AG10803 (cell line): ENCODE data around the gene RTKN.

ENCODE experiments used
- DNase-seq: peaks from one replicate; pipeline ENCODE4 v3.0.0; 2010; ENCODE audit warnings: low read depth
- H3K4me3 ChIP-seq: 2 replicates; pipeline ENCODE4 v1.5.1; 2011; ENCODE audit warnings: mild to moderate bottlenecking, low read length, control low read depth
- CTCF ChIP-seq: conservative IDR thresholded peaks from 2 replicates; pipeline ENCODE4 v1.5.1; 2011; ENCODE audit warnings: mild to moderate bottlenecking, low read length, control low read depth, inconsistent platforms

Gene RTKN

GRCh38 chr2:74413001-74413698, 28.6 kb downstream of the RTKN start:
- no peak for TF ChIP-seq CTCF
- DNase-seq = no peak
- H3K4me3 ChIP-seq = no peak overlapping the region

GRCh38 chr2:74407682-74408081, 34.1 kb downstream of the RTKN start:
- no peak overlapping the region for H3K4me3 ChIP-seq
- no peak for DNase-seq
- no peak for TF ChIP-seq CTCF

GRCh38 chr2:74406035-74406434, 35.7 kb downstream of the RTKN start:
- TF ChIP-seq CTCF = no peak
- DNase-seq = no peak
- no peak overlapping the region for H3K4me3 ChIP-seq

GRCh38 chr2:74401891-74402290, 39.8 kb downstream of the RTKN start:
- no peak overlapping the region for H3K4me3 ChIP-seq
- TF ChIP-seq CTCF = no peak
- DNase-seq = no peak

- H3K4me3 ChIP-seq = no peak overlapping the region
- peak; percentile 70 for TF ChIP-seq CTCF
- DNase-seq = peak; percentile 42
Measured at GRCh38 chr2:74399785-74400184, 42.0 kb downstream of the RTKN start.

- TF ChIP-seq CTCF = no peak
- H3K4me3 ChIP-seq = no peak overlapping the region
- no peak for DNase-seq
Measured at GRCh38 chr2:74396149-74396548, 45.6 kb downstream of the RTKN start.

GRCh38 chr2:74393525-74393924, 48.2 kb downstream of the RTKN start:
- no peak for TF ChIP-seq CTCF
- no peak overlapping the region for H3K4me3 ChIP-seq
- no peak for DNase-seq
